ENCODE measurements around the gene SHISAL2B.

GRCh38 chr5:64671678-64672077 is 18.6 kb upstream of the SHISAL2B start:
- TF ChIP-seq JUN (IDR thresholded peaks at IDR 0.05) = no peak
- TF ChIP-seq HEYL (CRISPR knock-in tag; IDR thresholded peaks at IDR 0.05) = no peak
- no peak for TF ChIP-seq CHD4 (IDR thresholded peaks at IDR 0.05; ENCODE audit: borderline replicate concordance)
- TF ChIP-seq CTCF (IDR thresholded peaks at IDR 0.05) = no peak
- TF ChIP-seq ZC3H11A (IDR thresholded peaks at IDR 0.05) = no peak
